Ascending aorta (tissue), 2 donors: ENCODE results near the gene MAK. TPM values are rescaled to one million over a fixed set of nuclear protein-coding genes. Genes with fewer than 3 reads are reported as not detected.
"Not testable (repeated sequence)": the region's sequence is repeated elsewhere in the genome, so short reads cannot be mapped to it uniquely, and the experiment has no call there.

ENCODE experiments used
- DNase-seq, 2 donors: peaks; one replicate each; pipeline ENCODE4 v3.0.0-alpha.2; 2019; ENCODE audit warnings: low spot score in 2 of 2
- H3K27ac ChIP-seq, 2 donors: fragments of 200-600 bp; sonication (generic); one replicate each; pipeline ENCODE4 v1.5.1; 2016 to 2017; ENCODE audit warnings: mild to moderate bottlenecking in 1 of 2
- H3K27me3 ChIP-seq: fragments of 200-600 bp; sonication (generic); one replicate; pipeline ENCODE4 v1.5.1; 2017
- H3K36me3 ChIP-seq, 2 donors: fragments of 200-600 bp; sonication (generic); one replicate each; pipeline ENCODE4 v1.5.1; 2016
- H3K4me1 ChIP-seq, 2 donors: fragments of 200-600 bp; sonication (generic); one replicate each; pipeline ENCODE4 v1.5.1; 2016 to 2017; ENCODE audit warnings: mild to moderate bottlenecking in 1 of 2
- H3K4me3 ChIP-seq, 2 donors: fragments of 200-600 bp; sonication (generic); one replicate each; pipeline ENCODE4 v1.5.1; 2016 to 2017; ENCODE audit warnings: mild to moderate bottlenecking in 1 of 2
- H3K9me3 ChIP-seq, 2 donors: fragments of 200-600 bp; sonication (generic); one replicate each; pipeline ENCODE4 v1.5.1; 2016
- intact Hi-C: fragments of 100-400 bp; cut with DNase I; formaldehyde crosslinking; loops from one replicate; pipeline ENCODE4 v1.15.1; 2023
- total RNA-seq: library from RNA; depleted of rRNA; stranded (reverse); fragments of >200 nt; gene quantifications from one replicate; pipeline ENCODE4 v1.1.0, GENCODE V29; 2016
- TF ChIP-seq, protein P1 (sequence below), 3 experiments: fragments of 200-600 bp in 2 of 3; fragments of 450-650 bp in 1 of 3; sonication (generic) in 2 of 3; IDR thresholded peaks; one replicate each; pipeline ENCODE4 v1.5.1; 2016 to 2019; ENCODE audit warnings: antibody characterized with exemption in 3 of 3, mild to moderate bottlenecking in 1 of 3, moderate library complexity in 1 of 3

MAK gene
- total RNA-seq, 1 donor from 2014 or later, result not detected

DNA sequence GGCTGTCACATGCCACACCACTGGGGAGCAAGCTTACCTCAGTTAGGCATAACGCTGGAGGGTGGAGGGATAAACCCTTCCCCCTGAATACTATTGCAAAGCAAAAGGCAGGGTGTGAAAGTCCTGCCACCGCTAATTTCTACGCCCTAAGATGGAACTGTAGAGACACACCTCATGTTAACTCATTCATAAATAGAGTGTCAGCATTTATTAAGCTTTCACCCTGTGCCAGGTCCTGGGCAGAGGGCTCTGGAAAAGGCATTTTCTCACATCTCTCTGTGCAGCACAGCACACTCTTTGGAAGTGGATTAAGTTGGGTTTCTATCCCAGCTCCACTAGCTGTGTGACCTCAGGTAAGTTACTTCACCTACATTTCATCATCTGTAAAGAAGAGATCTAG is 68.9 kb downstream of the MAK start:
- no peaks in the 10 kb centered on the region for H3K9me3 ChIP-seq
- no peaks in the 10 kb centered on the region for H3K27me3 ChIP-seq
- no peak overlapping the region for H3K4me3 ChIP-seq
- no peaks in the 10 kb centered on the region for H3K4me1 ChIP-seq
- TF ChIP-seq, protein P1, sequence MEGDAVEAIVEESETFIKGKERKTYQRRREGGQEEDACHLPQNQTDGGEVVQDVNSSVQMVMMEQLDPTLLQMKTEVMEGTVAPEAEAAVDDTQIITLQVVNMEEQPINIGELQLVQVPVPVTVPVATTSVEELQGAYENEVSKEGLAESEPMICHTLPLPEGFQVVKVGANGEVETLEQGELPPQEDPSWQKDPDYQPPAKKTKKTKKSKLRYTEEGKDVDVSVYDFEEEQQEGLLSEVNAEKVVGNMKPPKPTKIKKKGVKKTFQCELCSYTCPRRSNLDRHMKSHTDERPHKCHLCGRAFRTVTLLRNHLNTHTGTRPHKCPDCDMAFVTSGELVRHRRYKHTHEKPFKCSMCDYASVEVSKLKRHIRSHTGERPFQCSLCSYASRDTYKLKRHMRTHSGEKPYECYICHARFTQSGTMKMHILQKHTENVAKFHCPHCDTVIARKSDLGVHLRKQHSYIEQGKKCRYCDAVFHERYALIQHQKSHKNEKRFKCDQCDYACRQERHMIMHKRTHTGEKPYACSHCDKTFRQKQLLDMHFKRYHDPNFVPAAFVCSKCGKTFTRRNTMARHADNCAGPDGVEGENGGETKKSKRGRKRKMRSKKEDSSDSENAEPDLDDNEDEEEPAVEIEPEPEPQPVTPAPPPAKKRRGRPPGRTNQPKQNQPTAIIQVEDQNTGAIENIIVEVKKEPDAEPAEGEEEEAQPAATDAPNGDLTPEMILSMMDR (IDR thresholded peaks at IDR 0.05), result no peak
- peaks cover 7 to 8% of the 10 kb centered on the region in 2 donors for H3K36me3 ChIP-seq
- no peak overlapping the region for H3K27ac ChIP-seq
- no peak for DNase-seq
- intact Hi-C loops, result no loop called here

DNA sequence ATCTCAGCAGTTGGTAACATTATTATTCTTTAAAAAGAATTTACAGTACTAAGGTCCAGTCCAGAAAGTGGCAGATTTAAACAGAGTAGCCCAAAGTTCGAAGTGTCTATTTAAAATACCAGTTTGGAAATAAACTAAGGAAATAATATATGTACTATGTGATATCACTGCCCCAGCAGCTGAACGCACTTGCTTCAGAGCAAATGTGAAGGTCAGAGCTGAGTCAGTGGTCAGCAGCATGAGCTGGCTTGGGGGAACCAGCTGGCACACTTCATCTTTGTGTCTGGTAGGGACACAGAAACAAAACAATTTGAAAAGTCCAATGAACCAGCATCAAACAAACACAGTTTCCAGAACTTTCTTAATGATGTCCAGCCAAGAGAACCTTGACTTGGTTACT is 75.3 kb downstream of the MAK start:
- intact Hi-C loops, result no loop called here
- no peak for DNase-seq
- no peak overlapping the region for H3K27ac ChIP-seq

DNA sequence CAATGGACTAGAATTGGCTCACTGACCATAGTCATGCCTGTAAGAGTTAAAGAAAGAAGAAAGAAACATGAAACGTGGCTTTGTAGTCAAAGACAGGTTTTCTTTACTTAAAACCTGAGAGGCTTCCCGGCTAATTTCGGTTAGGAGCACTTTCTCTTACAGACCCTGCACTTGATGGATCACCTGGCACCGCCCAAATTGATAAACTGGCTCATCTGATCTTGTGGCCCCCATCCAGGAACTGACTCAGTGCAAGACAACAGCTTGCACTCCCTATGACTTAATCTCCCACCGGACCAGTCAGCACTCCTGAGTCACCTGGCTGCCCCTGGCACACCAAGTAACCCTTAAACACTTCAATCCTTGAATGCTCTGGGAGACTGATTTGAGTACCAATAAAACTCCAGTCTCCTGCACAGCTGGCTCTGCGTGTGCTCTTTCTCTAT is 78.4 kb downstream of the MAK start:
- Histone ChIP-seq H3K9me3 (no peaks in the 10 kb centered on the region), H3K27ac (peak overlapping the region in 1 of 2 donors; percentile 3), H3K36me3 (peaks cover 11 to 26% of the 10 kb centered on the region in 2 donors), H3K27me3 (no peaks in the 10 kb centered on the region), H3K4me1 (peaks cover 0 to 4% of the 10 kb centered on the region in 2 donors), H3K4me3 (no peak overlapping the region)
- no peak for DNase-seq
- intact Hi-C loops, result no loop called here
- TF ChIP-seq, protein P1 (IDR thresholded peaks at IDR 0.05), result no peak

More for the DNA sequence above, 75.3 kb downstream of the MAK start:
- Histone ChIP-seq H3K9me3 (no peaks in the 10 kb centered on the region), H3K27me3 (no peaks in the 10 kb centered on the region), H3K4me3 (no peak overlapping the region), H3K4me1 (peaks cover 0 to 4% of the 10 kb centered on the region in 2 donors), H3K36me3 (peaks cover 0 to 3% of the 10 kb centered on the region in 2 donors)
- TF ChIP-seq, protein P1 (IDR thresholded peaks at IDR 0.05), result no peak

DNA sequence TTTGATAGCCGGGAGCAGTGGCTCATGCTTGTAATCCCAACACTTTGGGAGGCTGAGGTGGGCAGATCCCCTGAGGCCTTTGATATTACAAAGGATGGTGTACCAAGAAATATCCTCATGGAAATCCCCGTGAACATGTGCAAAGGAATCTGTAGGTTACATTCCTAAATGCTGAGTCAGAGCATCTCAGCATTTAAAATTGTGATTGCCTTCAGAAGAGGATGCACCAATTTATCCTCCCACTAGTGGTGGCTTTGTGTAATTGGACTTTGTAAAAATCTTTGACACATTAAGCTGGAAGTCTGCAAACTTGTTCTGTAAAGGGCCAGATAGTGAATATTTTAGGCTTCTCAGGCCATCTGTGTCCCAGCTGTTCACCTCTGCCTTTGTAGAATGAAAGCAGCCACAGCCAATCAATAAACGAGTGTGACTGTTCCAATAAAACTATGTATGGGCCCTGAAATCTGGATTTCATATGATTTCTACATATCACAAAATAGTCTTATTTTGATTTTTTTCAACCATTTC is 79.0 kb downstream of the MAK start:
- TF ChIP-seq, protein P1 (IDR thresholded peaks at IDR 0.05), result peak in 1 of 3 experiments; percentile 36
- H3K4me1 ChIP-seq, result peaks cover 0 to 4% of the 10 kb centered on the region in 2 donors
- intact Hi-C loops, result no loop called here
- no peaks in the 10 kb centered on the region for H3K9me3 ChIP-seq
- DNase-seq, result no peak
- H3K27ac ChIP-seq, result no peak overlapping the region
- H3K36me3 ChIP-seq, result peaks cover 13 to 31% of the 10 kb centered on the region in 2 donors
- H3K4me3 ChIP-seq, result no peak overlapping the region
- H3K27me3 ChIP-seq, result no peaks in the 10 kb centered on the region

DNA sequence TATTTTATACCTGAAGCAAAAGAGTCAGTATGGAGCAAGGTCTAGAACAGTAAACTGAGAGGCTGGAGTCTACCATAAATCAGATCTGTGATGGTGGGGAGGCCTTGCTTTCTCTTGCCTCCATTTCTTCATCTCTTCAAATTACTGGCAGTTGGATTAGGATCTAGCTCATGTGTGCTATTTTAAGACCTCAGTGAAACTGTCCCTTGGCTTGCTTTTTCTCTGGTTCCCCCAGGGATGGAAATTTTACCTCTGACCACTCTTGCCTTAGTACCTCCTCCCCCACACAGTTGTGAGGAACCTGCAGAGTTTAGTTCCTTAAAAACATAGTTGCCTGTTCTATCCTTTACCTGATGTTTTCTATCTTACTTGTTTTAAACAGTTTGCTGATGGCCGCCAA is 82.3 kb downstream of the MAK start:
- intact Hi-C loops, result no loop called here
- Histone ChIP-seq H3K4me3 (no peak overlapping the region), H3K36me3 (peaks cover 31 to 60% of the 10 kb centered on the region in 2 donors), H3K27ac (no peak overlapping the region), H3K9me3 (no peaks in the 10 kb centered on the region), H3K4me1 (peaks cover 0 to 4% of the 10 kb centered on the region in 2 donors), H3K27me3 (no peaks in the 10 kb centered on the region)
- TF ChIP-seq, protein P1 (IDR thresholded peaks at IDR 0.05), result no peak
- no peak for DNase-seq

DNA sequence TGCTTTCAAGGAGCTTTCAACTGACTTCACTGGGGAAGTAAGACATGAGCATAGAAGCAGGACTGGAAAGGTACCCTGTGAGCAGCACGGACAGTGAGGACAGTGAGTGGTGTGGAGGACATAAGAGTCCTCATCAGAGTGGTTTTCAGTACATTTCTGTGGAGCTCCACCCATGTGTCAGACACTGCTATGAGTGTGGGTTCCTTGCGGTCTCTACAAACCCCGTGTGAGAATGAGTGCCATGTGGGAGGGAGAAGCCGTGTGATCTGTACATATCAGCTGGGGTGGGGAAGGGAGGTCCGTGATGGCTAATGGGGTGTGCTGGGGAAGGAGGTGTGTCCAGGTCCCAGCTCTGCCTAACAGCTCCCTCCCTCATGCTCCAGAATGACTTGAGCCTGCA is 86.6 kb downstream of the MAK start:
- DNase-seq, H3K9me3 ChIP-seq, H3K27ac ChIP-seq, H3K27me3 ChIP-seq, intact Hi-C loops, H3K4me3 ChIP-seq: not testable (repeated sequence)
- peaks cover 14 to 20% of the 10 kb centered on the region in 2 donors for H3K4me1 ChIP-seq
- peaks cover 35 to 58% of the 10 kb centered on the region in 2 donors for H3K36me3 ChIP-seq

DNA sequence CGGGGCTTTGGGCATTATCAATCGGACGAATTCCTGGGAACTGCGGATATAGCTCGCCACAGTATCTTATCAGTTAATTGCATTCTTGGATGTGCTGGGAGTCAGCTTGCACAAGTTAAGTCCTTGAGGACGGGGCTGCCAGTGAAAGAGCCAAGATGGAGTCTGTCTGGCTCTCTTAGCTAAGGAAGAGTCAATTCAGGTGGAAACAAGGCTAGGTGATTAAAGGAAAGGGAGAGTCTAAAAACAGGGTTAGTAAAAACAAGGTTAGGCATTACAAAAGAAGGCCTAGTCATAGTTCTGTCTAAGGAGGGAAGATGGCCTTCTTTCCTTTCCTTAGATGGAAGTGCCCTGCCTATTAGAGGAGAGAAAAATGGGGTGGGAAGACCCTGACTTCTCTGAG is 87.8 kb downstream of the MAK start:
- H3K9me3 ChIP-seq, intact Hi-C loops, H3K4me3 ChIP-seq, DNase-seq, H3K27ac ChIP-seq, H3K27me3 ChIP-seq: not testable (repeated sequence)
- peaks cover 33 to 47% of the 10 kb centered on the region in 2 donors for H3K36me3 ChIP-seq
- peaks cover 14 to 20% of the 10 kb centered on the region in 2 donors for H3K4me1 ChIP-seq
